HG03342 (cell line): ENCODE data around the gene SMOC2.
"Not testable (repeated sequence)": the region's sequence is repeated elsewhere in the genome, so short reads cannot be mapped to it uniquely, and the experiment has no call there.

ENCODE experiments used
- ATAC-seq: cut with Tn5 transposase; IDR thresholded peaks from one replicate; pipeline ENCODE4 v1.9.1; 2021; ENCODE audit warnings: mild to moderate bottlenecking, moderate library complexity; ENCODE audit not compliant: unreplicated experiment

SMOC2 gene

GRCh38 chr6:168597471-168597875 lies 156.5 kb downstream of the SMOC2 start:
- no peak for ATAC-seq

DNA sequence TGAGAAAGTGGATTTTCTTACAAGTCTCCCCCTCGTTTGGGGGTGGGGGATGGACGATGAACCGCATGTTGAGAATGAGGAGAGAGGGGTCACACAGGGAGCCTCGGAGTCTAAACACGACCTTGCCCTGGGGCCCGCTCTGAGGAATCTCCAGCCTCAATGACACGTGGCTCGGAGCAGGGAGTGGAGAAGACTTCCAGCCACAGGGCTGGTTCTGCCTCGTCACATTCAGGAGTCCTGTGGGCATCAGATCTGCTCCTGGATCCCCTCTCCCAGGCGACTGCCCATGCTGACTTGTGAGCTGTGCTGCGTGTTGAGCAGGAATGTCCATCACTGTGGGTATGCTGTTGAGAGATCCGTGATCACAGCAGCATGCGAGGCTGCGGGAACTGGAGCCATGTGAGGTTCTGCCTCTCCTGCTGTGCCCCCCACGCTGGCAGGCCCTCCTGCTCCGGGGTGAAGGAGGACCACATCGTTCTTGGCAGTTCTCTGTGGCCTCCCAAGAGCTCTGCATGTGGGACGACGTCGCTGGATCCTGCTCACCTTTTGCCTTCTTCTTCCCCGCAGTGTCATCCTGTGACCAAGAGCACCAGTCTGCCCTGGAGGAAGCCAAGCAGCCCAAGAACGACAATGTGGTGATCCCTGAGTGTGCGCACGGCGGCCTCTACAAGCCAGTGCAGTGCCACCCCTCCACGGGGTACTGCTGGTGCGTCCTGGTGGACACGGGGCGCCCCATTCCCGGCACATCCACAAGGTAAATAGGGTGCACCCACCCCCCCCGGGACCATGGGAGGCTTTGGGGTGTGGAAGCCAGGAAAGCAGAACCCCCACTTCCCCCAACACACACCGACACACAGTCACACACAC lies 157.5 kb downstream of the SMOC2 start:
- no peak for ATAC-seq

DNA sequence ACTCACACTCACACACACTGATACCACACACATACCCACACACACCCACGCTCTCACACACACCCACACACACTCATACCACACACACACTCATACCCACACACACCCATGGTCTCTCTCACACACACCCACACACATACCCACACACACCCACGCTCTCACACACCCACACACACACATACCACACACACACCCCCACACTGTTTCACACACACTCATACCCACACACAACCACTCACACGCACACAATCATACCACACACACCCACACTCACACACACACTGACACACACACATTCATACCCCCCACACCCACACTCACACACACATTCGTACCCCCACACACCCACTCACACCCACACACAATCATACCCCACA lies 158.1 kb downstream of the SMOC2 start:
- ATAC-seq = no peak

DNA sequence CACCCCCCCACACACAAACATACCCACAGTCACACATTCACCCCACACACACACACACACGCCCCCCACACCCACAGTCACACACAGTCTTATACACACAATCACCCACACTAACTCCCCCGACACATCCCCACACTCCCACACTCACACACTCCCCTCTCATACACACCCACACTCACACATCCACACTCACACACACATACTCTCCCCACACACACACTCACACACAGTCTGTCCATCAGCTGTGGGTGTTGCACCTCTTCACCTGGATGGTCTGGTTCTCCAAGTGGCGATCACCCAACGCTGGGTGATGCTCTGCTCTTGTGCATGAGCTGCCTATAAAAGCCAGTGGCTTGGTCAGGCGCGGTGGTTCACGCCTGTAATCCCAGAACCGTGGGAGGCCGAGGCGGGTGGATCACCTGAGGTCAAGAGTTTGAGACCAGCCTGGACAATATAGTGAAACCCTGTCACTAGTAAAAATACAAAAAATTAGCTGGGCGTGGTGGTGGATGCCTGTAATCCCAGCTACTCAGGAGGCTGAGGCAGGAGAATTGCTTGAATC lies 158.9 kb downstream of the SMOC2 start:
- ATAC-seq = no peak

DNA sequence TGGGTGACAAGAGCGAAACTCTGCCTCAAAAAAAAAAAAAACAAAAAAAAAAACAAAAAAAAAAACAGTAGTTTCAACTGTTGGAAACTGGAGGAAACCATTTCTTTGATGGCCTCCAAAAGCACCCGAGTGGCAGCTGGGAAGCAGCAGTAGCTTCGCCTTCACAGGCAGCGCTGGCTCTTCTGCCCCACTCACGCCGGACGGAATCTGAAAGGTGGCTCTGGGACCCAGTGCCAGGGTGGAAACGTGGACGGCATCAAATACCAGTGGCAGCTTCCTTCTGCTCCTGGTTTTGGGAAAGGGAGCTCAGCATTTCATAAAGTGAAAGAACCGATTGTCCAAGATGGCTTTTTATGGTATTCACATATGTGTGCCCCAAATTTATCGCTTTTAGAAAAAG lies 159.4 kb downstream of the SMOC2 start:
- ATAC-seq = no peak

- no peak for ATAC-seq
Observed at GRCh38 chr6:168601111-168601510, 160.1 kb downstream of the SMOC2 start.

DNA sequence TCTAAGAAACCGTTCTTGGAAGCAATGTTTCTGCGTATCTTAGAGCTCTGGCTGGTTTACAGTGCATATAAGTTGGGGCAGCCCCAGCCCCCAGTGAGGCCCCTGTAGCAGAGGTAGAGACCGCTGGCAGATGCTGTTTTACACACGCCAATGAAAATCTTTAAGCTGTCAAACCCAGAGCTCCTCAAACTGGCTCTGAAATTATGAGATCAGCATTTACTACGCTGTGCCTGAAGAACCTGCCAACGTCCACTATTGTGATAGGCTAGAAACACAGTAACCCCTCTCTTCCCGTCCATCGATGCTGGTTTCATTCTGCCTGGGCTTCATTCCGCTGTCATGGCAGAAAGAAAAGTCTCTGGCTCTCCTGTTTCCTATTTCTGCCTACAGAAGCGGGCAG lies 160.6 kb downstream of the SMOC2 start:
- no peak for ATAC-seq

DNA sequence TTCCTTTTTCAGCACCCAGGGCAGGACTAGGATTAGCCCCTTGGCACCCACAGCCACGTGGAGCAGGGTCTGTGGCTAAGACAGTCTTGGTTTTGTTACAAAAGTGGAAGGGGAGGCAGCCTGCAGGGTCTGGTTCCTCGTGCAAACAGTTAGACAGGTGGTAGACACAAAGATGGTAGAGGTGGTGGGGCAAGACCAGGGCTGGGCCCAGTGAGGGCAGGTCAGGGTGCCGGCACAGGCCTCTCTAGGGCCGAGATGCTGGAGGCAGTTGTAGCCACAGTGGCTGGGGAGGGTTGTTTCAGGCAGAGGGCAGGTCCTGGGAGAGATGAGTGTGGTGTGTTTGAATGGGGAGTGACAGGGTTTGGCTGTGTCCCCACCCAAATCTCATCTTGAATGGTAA lies 161.6 kb downstream of the SMOC2 start:
- no peak for ATAC-seq

- ATAC-seq = no peak
Observed at GRCh38 chr6:168603234-168603633, 162.2 kb downstream of the SMOC2 start.

- no peak for ATAC-seq
Observed at GRCh38 chr6:168605964-168606363, 165.0 kb downstream of the SMOC2 start.

GRCh38 chr6:168606722-168607121 lies 165.7 kb downstream of the SMOC2 start:
- ATAC-seq = no peak

DNA sequence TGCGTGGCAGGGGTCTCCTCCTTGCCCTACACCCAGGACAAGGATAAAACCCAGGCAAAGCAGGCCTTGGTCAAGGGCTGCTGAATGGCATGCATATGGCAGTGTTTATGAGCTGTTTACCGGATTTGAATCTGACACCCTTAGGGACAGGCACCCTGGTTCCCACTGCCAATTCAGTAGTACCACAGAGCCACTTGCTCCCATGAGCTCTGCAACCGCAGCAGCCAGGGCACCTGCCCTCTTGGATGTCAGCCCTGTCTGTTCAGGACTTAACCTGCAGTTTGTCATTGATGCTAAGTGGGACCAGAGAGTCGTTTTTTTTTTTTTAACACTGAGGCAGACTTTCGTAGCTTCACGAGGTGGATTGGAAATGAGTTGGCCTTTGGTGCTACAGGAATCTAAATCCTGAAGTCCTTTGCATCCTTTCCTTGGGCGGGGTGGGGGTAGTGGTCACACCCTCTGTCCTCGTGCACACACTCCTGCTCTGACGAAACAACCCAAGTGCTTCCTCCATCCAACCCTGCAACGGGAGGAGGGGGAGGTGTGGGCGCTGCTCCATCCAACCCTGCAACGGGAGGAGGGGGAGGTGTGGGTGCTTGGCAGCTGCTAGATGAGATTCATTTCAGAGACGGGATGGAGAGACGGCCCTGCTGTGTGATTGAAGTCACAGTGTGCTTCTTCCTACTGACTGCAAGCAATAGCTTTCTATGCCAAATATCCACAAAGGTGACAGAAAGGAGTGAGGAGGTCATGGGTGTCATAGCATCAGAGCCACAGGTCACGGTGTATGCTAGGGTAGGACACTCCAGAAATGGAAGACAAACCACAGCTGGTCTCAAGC lies 166.5 kb downstream of the SMOC2 start:
- ATAC-seq = no peak

- no peak for ATAC-seq
Observed at GRCh38 chr6:168608113-168608400, 167.1 kb downstream of the SMOC2 start.

- ATAC-seq = no peak
Observed at GRCh38 chr6:168609026-168609685, 168.2 kb downstream of the SMOC2 start.

GRCh38 chr6:168609914-168610490 lies 169.0 kb downstream of the SMOC2 start:
- no peak for ATAC-seq

- ATAC-seq = not testable (repeated sequence)
Observed at GRCh38 chr6:168610966-168611365, 170.0 kb downstream of the SMOC2 start.

- no peak for ATAC-seq
Observed at GRCh38 chr6:168611691-168612090, 170.7 kb downstream of the SMOC2 start.

DNA sequence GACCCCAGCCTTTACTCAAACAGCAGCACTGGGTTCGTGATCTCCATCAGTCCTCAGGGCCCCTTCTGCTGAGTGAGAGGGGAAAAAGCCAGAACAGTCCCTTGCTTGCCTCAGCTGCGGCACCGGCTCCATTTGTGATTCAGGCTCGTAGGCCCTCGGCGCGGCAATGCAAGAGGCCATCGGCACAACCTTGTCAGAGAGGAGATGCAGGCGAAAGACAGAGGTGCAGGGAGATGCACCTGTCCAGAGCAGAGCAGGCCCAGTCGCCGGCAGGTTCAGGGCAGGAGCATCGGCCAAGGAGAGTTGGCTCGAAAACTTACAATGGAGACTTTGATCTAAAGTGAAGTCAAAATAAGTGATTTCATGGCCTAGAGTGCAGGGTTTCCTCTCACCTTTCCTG lies 171.6 kb downstream of the SMOC2 start:
- ATAC-seq = no peak

GRCh38 chr6:168615837-168616236 lies 174.9 kb downstream of the SMOC2 start:
- ATAC-seq = no peak

- ATAC-seq = no peak
Observed at GRCh38 chr6:168616816-168617765, 176.1 kb downstream of the SMOC2 start.
